ENCODE results near the gene A1CF.

DNA sequence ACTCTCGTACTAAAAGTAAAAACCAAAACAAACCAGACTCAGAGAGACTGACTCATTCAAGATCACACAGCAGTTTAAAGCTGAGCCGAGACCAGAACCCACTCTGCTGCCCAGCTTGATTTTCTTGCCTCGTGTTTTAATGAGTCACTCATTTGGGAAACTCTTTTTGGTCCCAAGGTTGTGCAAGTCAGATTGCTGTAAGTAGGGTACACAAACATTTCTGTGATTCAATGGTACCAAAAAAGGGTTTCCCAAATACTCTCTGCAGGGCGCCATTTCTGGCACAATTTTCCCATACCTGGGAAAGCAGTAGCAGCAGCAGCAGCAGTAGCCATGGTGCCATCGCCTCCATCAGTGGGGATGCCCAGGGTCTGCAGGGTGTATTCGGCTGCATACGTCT lies 75.8 kb downstream of the A1CF start:
- TF ChIP-seq, protein P1, sequence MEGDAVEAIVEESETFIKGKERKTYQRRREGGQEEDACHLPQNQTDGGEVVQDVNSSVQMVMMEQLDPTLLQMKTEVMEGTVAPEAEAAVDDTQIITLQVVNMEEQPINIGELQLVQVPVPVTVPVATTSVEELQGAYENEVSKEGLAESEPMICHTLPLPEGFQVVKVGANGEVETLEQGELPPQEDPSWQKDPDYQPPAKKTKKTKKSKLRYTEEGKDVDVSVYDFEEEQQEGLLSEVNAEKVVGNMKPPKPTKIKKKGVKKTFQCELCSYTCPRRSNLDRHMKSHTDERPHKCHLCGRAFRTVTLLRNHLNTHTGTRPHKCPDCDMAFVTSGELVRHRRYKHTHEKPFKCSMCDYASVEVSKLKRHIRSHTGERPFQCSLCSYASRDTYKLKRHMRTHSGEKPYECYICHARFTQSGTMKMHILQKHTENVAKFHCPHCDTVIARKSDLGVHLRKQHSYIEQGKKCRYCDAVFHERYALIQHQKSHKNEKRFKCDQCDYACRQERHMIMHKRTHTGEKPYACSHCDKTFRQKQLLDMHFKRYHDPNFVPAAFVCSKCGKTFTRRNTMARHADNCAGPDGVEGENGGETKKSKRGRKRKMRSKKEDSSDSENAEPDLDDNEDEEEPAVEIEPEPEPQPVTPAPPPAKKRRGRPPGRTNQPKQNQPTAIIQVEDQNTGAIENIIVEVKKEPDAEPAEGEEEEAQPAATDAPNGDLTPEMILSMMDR (IDR thresholded peaks at IDR 0.05; ENCODE audit: low read depth, low read length): no peak
- no peak for TF ChIP-seq EZH2phosphoT487 (IDR thresholded peaks at IDR 0.05; ENCODE audit: low read depth)
